ENCODE results near the gene MRPS35. TPM values are rescaled to one million over a fixed set of nuclear protein-coding genes. Genes with fewer than 3 reads are reported as not detected.

Gene MRPS35
- total RNA-seq, 6 experiments from 2014 or later, result 34.6 to 84.4 (median 41.1) TPM

GRCh38 chr12:27780612-27781408, 70.2 kb downstream of the MRPS35 start:
- ATAC-seq, result peak; percentile 53 to 59 (median 58)
- DNase-seq, result peak in 1 of 3 donors; percentile 21
- TF ChIP-seq POLR2A (IDR thresholded peaks at IDR 0.05), result no peak
- TF ChIP-seq, protein P1, sequence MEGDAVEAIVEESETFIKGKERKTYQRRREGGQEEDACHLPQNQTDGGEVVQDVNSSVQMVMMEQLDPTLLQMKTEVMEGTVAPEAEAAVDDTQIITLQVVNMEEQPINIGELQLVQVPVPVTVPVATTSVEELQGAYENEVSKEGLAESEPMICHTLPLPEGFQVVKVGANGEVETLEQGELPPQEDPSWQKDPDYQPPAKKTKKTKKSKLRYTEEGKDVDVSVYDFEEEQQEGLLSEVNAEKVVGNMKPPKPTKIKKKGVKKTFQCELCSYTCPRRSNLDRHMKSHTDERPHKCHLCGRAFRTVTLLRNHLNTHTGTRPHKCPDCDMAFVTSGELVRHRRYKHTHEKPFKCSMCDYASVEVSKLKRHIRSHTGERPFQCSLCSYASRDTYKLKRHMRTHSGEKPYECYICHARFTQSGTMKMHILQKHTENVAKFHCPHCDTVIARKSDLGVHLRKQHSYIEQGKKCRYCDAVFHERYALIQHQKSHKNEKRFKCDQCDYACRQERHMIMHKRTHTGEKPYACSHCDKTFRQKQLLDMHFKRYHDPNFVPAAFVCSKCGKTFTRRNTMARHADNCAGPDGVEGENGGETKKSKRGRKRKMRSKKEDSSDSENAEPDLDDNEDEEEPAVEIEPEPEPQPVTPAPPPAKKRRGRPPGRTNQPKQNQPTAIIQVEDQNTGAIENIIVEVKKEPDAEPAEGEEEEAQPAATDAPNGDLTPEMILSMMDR (IDR thresholded peaks at IDR 0.05), result no peak
- Histone ChIP-seq H3K27me3 (no peaks in the 10 kb centered on the region), H3K4me3 (peak overlapping the region; percentile 68 to 85 (median 78)), H3K27ac (peak overlapping the region; percentile 66 to 83 (median 75)), H3K9me3 (no peaks in the 10 kb centered on the region), H3K36me3 (no peaks in the 10 kb centered on the region), H3K4me1 (peaks cover 0 to 7% (median 0%) of the 10 kb centered on the region in 4 donors)
- intact Hi-C loops (cut with DNase I), result no loop called here
- WGBS (ENCODE audit: insufficient coverage, low coverage, low lambda C conversion rate, missing lambda C conversion rate), result 46% methylated on average over 8 of the region's 27 CpGs

DNA sequence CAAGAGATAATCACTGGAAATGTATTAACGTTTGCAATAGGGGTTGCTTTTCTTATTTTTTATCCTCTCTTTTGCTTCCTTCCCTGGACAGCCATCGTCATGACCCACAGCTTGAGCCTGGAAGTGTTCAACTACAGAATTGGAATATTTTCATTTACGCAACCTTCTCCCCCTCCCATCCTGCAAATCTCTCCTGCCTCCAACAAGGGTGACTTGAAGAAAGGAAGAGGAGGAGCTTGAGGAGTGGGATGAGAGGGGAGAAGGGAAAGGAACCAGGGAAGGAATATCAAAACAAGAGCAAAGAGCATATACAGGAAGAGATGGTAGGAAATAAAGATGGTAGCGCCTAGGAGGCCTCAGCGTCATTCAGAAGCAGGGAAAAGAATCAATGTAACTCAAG, 71.0 kb downstream of the MRPS35 start:
- no peak overlapping the region for H3K4me3 ChIP-seq
- TF ChIP-seq, protein P1 (IDR thresholded peaks at IDR 0.05), result no peak
- TF ChIP-seq POLR2A (IDR thresholded peaks at IDR 0.05), result no peak
- WGBS (ENCODE audit: insufficient coverage, low coverage, low lambda C conversion rate, missing lambda C conversion rate), result 82% methylated on average over 5 of the region's 5 CpGs
- H3K4me1 ChIP-seq, result peaks cover 0 to 7% (median 0%) of the 10 kb centered on the region in 4 donors
- intact Hi-C loops (cut with DNase I), result no loop called here
- DNase-seq, result no peak
- H3K36me3 ChIP-seq, result no peaks in the 10 kb centered on the region
- H3K27me3 ChIP-seq, result no peaks in the 10 kb centered on the region
- H3K9me3 ChIP-seq, result no peaks in the 10 kb centered on the region
- H3K27ac ChIP-seq, result no peak overlapping the region
- no peak for ATAC-seq

DNA sequence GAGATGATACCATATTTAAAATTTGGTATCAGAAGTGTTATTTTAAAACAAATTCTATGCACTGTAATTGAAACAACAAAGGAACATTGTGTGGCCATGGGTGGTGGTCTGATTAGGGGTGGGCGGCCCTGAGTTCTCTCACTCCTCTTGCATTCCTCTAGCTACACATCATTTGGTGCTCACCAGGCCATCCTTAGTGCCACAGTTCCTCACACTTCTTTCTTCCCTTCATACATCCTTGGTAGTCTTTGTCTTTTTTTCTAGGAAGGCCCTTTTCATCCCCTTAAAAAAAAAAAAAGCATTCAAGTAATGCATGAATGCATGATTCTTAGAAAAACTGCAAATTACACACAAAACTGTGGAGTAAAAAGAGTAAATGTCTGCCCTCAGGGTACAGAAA, 71.8 kb downstream of the MRPS35 start:
- no peaks in the 10 kb centered on the region for H3K27me3 ChIP-seq
- no peak for ATAC-seq
- 80% methylated on average over 1 of the region's 1 CpG for WGBS (ENCODE audit: insufficient coverage, low coverage, low lambda C conversion rate, missing lambda C conversion rate)
- no peaks in the 10 kb centered on the region for H3K9me3 ChIP-seq
- DNase-seq, result no peak
- no peaks in the 10 kb centered on the region for H3K36me3 ChIP-seq
- intact Hi-C loops (cut with DNase I), result no loop called here
- no peak overlapping the region for H3K27ac ChIP-seq
- peaks cover 0 to 7% (median 0%) of the 10 kb centered on the region in 4 donors for H3K4me1 ChIP-seq
- TF ChIP-seq, protein P1 (IDR thresholded peaks at IDR 0.05), result no peak
- no peak for TF ChIP-seq POLR2A (IDR thresholded peaks at IDR 0.05)
- no peak overlapping the region for H3K4me3 ChIP-seq

DNA sequence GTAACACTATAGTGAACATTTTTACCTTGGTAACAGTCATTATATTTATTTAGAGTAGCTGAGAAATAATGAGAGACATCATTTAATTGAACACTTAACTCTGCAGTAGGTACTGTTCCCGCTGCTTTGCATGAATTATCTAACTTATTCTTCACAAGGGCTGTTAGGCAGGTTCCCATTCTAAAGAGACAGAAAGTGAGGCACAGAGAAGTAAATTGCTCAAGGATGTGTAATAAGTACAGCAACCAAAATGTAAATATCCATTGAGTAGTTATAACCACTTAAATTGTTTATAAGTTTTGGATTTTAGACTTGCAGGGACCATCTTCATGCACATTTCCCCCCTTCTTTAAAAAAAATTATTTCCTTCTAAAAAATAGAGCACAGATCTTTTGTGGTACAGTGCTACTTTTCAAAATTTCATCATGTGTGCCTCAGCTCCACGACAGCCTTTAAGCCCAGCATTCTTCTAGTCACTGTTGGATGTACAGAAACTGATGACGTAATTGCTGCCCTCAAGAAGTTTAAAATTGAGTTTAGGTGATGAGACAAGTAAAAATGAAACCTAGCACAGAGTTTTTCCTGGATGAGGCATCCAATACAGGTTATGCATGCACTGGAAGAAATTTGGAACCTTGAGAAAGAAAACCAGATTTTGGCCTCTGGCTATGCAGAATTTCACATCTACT, 75.4 kb downstream of the MRPS35 start:
- Histone ChIP-seq H3K27me3 (no peaks in the 10 kb centered on the region), H3K27ac (no peak overlapping the region), H3K4me3 (no peak overlapping the region), H3K4me1 (peaks cover 0 to 3% (median 0%) of the 10 kb centered on the region in 4 donors), H3K9me3 (no peaks in the 10 kb centered on the region), H3K36me3 (no peaks in the 10 kb centered on the region)
- intact Hi-C loops (cut with DNase I), result no loop called here
- no peak for ATAC-seq
- WGBS (ENCODE audit: insufficient coverage, low coverage, low lambda C conversion rate, missing lambda C conversion rate), result 56% methylated on average over 3 of the region's 3 CpGs
- DNase-seq, result no peak
- TF ChIP-seq POLR2A (IDR thresholded peaks at IDR 0.05), result no peak
- TF ChIP-seq, protein P1 (IDR thresholded peaks at IDR 0.05), result no peak
